HCT116 (cell line): ENCODE results near the gene PROS1. TPM values are rescaled to one million over a fixed set of nuclear protein-coding genes. Genes with fewer than 3 reads are reported as not detected.

Experiments
- ATAC-seq: fragments of 200-7000 bp; cut with Tn5 transposase; 2 replicates; pipeline ENCODE4 v1.9.1; 2020; ENCODE audit warnings: mild to moderate bottlenecking, moderate library complexity
- BruUV-seq: library from RNA; stranded (reverse); fragments of 400-500 nt; replicated peaks from 2 replicates; lab custom pipeline; 2021; lab: Mats Ljungman, UMichigan
- CTCF ChIA-PET: fragments of 300-600 bp; sonication (Branson Sonifier 250); formaldehyde crosslinking; loops from one replicate; lab custom pipeline; 2021; ENCODE audit warnings: antibody characterized with exemption; lab: Charles Lee
- POLR2A ChIA-PET: fragments of 300-600, 350-600 bp; sonication (Branson Sonifier 250); formaldehyde crosslinking; loops from one replicate; lab custom pipeline; 2021; ENCODE audit warnings: antibody characterized with exemption; lab: Charles Lee
- RAD21 ChIA-PET, 2 experiments: fragments of 300-600 bp; sonication (Branson Sonifier 250); formaldehyde crosslinking; loops; one replicate each; lab custom pipeline; 2023; ENCODE audit warnings: low total read pairs in 2 of 2; ENCODE audit not compliant: uncharacterized antibody in 2 of 2, unreplicated experiment in 2 of 2, low non-redundant PET in 1 of 2; lab: Charles Lee
- DNase-seq: peaks from one replicate; pipeline ENCODE4 v3.0.0-alpha.2; 2010; ENCODE audit warnings: low read depth, low spot score
- H2AFZ ChIP-seq: fragments of 200-600 bp; shearing (Covaris generic), sonication (generic); 2 replicates; pipeline ENCODE4 v1.6.1; 2017; ENCODE audit warnings: low read depth, mixed run types, mixed read lengths, antibody characterized with exemption, low read length; ENCODE audit not compliant: poor library complexity, severe bottlenecking
- H3K27ac ChIP-seq: 2 replicates; pipeline ENCODE4 v1.5.1; 2012; ENCODE audit warnings: low read depth, low read length
- H3K27me3 ChIP-seq: fragments of 200-600 bp; sonication (generic); 2 replicates; pipeline ENCODE4 v1.6.1; 2016; ENCODE audit warnings: mixed run types, low read length, mixed read lengths; ENCODE audit not compliant: insufficient read depth
- H3K36me3 ChIP-seq, 2 experiments: fragments of 200-500 bp in 1 of 2; fragments of 200-600 bp in 1 of 2; sonication (Bioruptor generic) in 1 of 2; sonication (generic) in 1 of 2; 2 replicates each; pipeline versions ENCODE4 v1.5.1 to v1.6.1; 2014 to 2016; ENCODE audit warnings: low read length in 2 of 2, inconsistent platforms in 1 of 2, mixed read lengths in 1 of 2, mixed run types in 1 of 2; ENCODE audit not compliant: insufficient read depth in 2 of 2, control insufficient read depth in 1 of 2
- H3K4me1 ChIP-seq, 2 experiments: fragments of 200-600 bp in 1 of 2; sonication (generic) in 1 of 2; 2 replicates each; pipeline versions ENCODE4 v1.5.1 to v1.6.1; 2012 to 2017; ENCODE audit warnings: low read length in 2 of 2, inconsistent platforms in 1 of 2, mild to moderate bottlenecking in 1 of 2, mixed read lengths in 1 of 2, mixed run types in 1 of 2, moderate library complexity in 1 of 2; ENCODE audit not compliant: insufficient read depth in 2 of 2, control insufficient read depth in 1 of 2
- H3K4me2 ChIP-seq: fragments of 200-600 bp; sonication (generic); 2 replicates; pipeline ENCODE4 v1.6.1; 2017; ENCODE audit warnings: mixed run types, low read length, mixed read lengths
- H3K4me3 ChIP-seq, 2 experiments: fragments of 200-600 bp in 1 of 2; sonication (generic) in 1 of 2; replicated peaks in 1 of 2; 2 replicates each; pipeline ENCODE4 v1.5.1; 2011 to 2016; ENCODE audit warnings: low read length in 2 of 2, control low read depth in 1 of 2, low read depth in 1 of 2, mild to moderate bottlenecking in 1 of 2, mixed read lengths in 1 of 2, mixed run types in 1 of 2
- H3K79me2 ChIP-seq: fragments of 200-600 bp; sonication (generic); 2 replicates; pipeline ENCODE4 v1.6.1; 2017; ENCODE audit warnings: mild to moderate bottlenecking, mixed run types, low read length, moderate library complexity, mixed read lengths; ENCODE audit not compliant: insufficient read depth
- H3K9ac ChIP-seq: fragments of 200-600 bp; sonication (generic); 2 replicates; pipeline ENCODE4 v1.6.1; 2016; ENCODE audit warnings: low read length, mixed read lengths
- H3K9me2 ChIP-seq: fragments of 200-600 bp; sonication (generic), shearing (Covaris generic); 2 replicates; pipeline ENCODE4 v1.6.1; 2017; ENCODE audit warnings: mixed run types, mild to moderate bottlenecking, moderate library complexity; ENCODE audit not compliant: insufficient read depth
- H3K9me3 ChIP-seq, 2 experiments: fragments of 200-500 bp in 1 of 2; fragments of 200-600 bp in 1 of 2; sonication (Bioruptor generic) in 1 of 2; sonication (generic) in 1 of 2; 2 replicates each; pipeline ENCODE4 v1.6.1; 2014 to 2017; ENCODE audit warnings: low read length in 2 of 2, mixed read lengths in 2 of 2, inconsistent platforms in 1 of 2, low read depth in 1 of 2, mild to moderate bottlenecking in 1 of 2, mixed run types in 1 of 2, moderate library complexity in 1 of 2; ENCODE audit not compliant: control insufficient read depth in 1 of 2, insufficient read depth in 1 of 2
- H4K20me1 ChIP-seq: fragments of 200-600 bp; sonication (generic), shearing (Covaris generic); 2 replicates; pipeline ENCODE4 v1.6.1; 2017; ENCODE audit warnings: mixed run types, mild to moderate bottlenecking, moderate library complexity; ENCODE audit not compliant: insufficient read depth
- CBX3 ChIP-seq: IDR thresholded peaks from 2 replicates; pipeline ENCODE4 v1.6.1; 2012; ENCODE audit warnings: low read depth
- CEBPB ChIP-seq: IDR thresholded peaks from 2 replicates; pipeline ENCODE4 v1.6.1; 2012; ENCODE audit warnings: low read depth
- JUND ChIP-seq: IDR thresholded peaks from 2 replicates; pipeline ENCODE4 v1.6.1; 2012
- POLR2AphosphoS5 ChIP-seq: IDR thresholded peaks from 2 replicates; pipeline ENCODE4 v1.6.1; 2011; ENCODE audit warnings: mild to moderate bottlenecking, low read depth, low read length, moderate library complexity
- intact Hi-C: fragments of 100-400 bp; cut with micrococcal nuclease; formaldehyde crosslinking; loops from 2 replicates; pipeline ENCODE4 v1.10.0; 2022
- total RNA-seq: library from RNA; stranded (reverse); gene quantifications from one replicate; pipeline ENCODE4 v1.2.1, GENCODE V29; 2021; ENCODE audit not compliant: unreplicated experiment
- TF ChIP-seq, protein P1 (sequence below): IDR thresholded peaks from 2 replicates; pipeline ENCODE4 v1.6.1; 2012
- TF ChIP-seq, protein P2 (sequence below): IDR thresholded peaks from 2 replicates; pipeline ENCODE4 v1.6.1; 2012

PROS1 gene
- total RNA-seq, 1 experiment from 2014 or later = 9.6 TPM

DNA sequence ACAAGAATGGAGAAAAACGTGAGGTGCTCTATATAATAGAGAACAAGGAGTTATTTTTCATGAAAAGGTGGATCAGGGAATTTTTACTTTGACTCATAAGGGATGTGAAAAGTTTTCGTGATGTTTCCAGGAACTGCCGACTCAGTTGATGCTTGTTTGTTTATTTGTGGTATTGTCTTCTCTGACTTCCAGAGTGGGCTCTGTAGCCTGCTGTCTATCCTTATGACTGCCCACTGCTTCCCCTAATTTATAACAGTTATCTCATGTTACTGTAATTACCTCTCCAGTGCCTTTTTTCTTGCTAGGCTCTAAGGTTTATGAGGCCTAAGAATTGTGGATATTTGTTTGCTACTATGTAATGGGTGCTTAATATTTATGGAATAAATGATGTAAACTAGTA, 18.5 kb upstream of the PROS1 start:
- TF ChIP-seq JUND (no peak), CEBPB (no peak)
- TF ChIP-seq, protein P1, sequence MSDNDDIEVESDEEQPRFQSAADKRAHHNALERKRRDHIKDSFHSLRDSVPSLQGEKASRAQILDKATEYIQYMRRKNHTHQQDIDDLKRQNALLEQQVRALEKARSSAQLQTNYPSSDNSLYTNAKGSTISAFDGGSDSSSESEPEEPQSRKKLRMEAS = no peak
- TF ChIP-seq, all 23 proteins: peak for 0
- H3K36me3 ChIP-seq = no peaks in the 10 kb centered on the region
- no peaks in the 10 kb centered on the region for H3K9me2 ChIP-seq
- DNase-seq (no peak), ATAC-seq (no peak)
- no peak overlapping the region for H3K4me2 ChIP-seq
- no peak overlapping the region for H2AFZ ChIP-seq
- H3K4me3 ChIP-seq = no peak overlapping the region
- H3K9ac ChIP-seq = no peak overlapping the region
- intact Hi-C loops = no loop called here
- H3K79me2 ChIP-seq = 0 out of 2 replicates have a peak, but pooled peaks cover 17% of the 10 kb centered on the region
- no peak overlapping the region for H3K27ac ChIP-seq
- no peaks in the 10 kb centered on the region for H4K20me1 ChIP-seq
- no peaks in the 10 kb centered on the region for H3K9me3 ChIP-seq
- ChIA-PET RAD21 (no interaction called here), CTCF (no interaction called here), POLR2A (no interaction called here)
- no peaks in the 10 kb centered on the region for H3K27me3 ChIP-seq
- no peaks in the 10 kb centered on the region for H3K4me1 ChIP-seq
- BruUV-seq = no TSS peak

DNA sequence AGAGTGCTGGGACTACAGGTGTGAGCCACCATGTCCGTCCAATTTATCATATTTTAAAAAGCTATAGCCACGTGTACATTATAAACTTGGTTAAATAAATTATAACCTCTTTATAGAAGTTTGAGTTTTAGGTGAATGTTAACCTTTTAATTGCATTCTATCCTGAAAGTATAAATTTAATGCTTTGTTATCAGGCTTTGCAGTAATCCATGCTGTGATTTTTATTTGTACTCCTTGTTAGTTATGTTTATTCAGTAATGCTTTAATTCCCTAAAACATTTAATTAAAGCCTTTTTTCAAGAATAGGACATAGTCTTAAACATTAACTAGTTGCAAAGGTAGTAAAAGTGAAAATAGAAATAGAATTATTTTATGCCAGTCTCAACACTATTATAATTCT, 17.9 kb upstream of the PROS1 start:
- no TSS peak for BruUV-seq
- no peak overlapping the region for H3K27ac ChIP-seq
- no peak overlapping the region for H3K4me3 ChIP-seq
- 0 out of 2 replicates have a peak, but pooled peaks cover 17% of the 10 kb centered on the region for H3K79me2 ChIP-seq
- H3K9me2 ChIP-seq = no peaks in the 10 kb centered on the region
- CTCF ChIA-PET = no interaction called here
- no peaks in the 10 kb centered on the region for H3K27me3 ChIP-seq
- no peaks in the 10 kb centered on the region for H4K20me1 ChIP-seq
- TF ChIP-seq CBX3 (no peak), POLR2AphosphoS5 (no peak), JUND (no peak)
- TF ChIP-seq, protein P2, sequence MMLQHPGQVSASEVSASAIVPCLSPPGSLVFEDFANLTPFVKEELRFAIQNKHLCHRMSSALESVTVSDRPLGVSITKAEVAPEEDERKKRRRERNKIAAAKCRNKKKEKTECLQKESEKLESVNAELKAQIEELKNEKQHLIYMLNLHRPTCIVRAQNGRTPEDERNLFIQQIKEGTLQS = no peak
- H3K9ac ChIP-seq = no peak overlapping the region
- intact Hi-C loops = no loop called here
- no peak for ATAC-seq
- H3K4me2 ChIP-seq = no peak overlapping the region
- H3K4me1 ChIP-seq = no peaks in the 10 kb centered on the region
- no peak for DNase-seq
- RAD21 ChIA-PET = no interaction called here
- POLR2A ChIA-PET = no interaction called here
- H2AFZ ChIP-seq = no peak overlapping the region
- H3K9me3 ChIP-seq = no peaks in the 10 kb centered on the region
- H3K36me3 ChIP-seq = no peaks in the 10 kb centered on the region
